ENCODE measurements around the gene ISM1.

The ISM1 gene

DNA sequence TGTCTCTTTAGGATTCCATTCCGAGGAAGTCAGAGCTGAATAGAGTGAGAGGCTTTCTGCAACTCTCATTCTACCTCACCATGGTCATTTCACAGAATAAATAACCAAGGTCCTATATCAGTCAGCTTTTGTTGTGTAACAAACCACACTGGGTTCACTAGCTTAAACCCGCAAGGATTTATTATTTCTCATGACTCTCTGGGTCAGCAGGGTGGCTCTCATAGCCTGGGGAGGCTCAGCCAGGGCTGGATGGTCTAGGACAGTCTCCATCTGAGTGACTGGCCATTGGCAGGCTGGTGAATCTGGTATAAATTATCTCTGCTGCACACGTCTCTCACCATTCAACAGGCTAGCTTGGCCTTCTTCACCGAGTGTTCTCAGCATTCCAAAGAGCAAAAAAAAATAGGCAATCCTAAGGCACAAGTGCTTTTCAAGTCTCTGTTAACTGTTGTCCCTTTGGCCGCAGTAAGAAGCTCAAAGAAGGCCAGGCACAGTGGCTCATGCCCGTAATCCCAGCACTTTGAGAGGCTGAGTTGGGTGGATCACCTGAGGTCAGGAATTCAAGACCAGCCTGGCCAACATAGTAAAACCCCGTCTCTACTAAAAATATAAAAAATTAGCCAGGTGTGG is 39.7 kb downstream of the ISM1 start:
- no peak for DNase-seq

DNA sequence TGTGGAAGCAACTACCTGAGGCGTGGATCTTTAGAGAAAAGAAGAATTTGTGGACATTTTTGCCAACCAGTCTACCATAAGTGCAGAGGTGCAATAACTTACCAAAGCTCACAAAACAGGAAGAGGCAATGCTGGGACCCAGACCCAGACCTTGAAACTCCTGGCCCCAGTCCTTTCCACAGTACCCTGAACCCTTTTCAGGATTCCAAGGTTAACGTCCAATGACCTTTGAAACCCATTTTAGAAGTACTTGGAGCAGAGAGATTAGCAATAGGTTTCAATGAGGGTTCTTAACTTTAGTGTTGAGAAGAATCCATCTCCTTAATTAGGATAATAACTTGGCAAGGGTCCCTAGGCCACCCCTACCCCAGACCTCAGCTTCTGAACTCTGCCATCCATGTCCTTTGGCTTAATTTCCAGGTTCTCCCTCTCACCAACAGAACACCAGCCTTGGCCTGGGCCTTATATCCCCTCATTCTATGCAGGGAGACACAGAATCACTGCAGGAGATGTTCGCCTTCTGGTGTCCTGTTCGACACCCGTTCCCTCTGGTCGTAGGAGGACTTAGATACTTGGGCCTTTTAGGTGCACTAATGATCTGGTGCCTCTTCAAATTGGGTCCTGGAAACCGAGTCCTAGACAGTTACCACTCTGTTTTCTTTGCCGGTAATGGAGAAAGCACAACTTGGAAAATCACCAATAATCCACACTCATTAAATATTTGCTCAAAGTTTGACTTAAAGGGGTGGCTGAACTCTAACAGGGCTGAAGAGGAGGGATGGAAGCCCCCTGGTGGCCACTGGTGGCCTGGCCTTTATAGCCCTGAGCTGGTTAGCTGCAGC is 40.6 kb downstream of the ISM1 start:
- DNase-seq, result peak; percentile 9

GRCh38 chr20:13262302-13262650 is 41.2 kb downstream of the ISM1 start:
- no peak for DNase-seq

GRCh38 chr20:13262671-13263360 is 41.7 kb downstream of the ISM1 start:
- DNase-seq, result no peak

GRCh38 chr20:13263451-13263850 is 42.4 kb downstream of the ISM1 start:
- no peak for DNase-seq

DNA sequence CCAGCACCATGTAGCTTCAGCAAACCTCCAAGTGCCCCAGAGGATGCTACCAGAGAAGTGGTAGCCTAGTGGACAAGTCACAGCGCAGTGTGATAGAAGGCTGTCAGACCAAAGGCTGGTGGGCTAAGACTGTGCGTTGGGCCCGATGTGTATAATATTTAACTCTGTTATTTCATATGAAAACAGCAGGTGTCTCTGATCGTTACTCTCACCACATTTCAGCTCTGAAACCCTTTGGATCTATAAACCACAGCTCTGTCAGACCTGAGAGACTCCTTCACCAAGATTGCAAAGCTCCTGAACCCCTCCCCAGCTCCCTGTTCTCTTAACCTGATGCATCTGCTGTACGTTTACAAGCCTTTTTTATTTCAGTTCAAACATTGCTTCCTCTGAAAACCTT is 43.8 kb downstream of the ISM1 start:
- DNase-seq, result no peak

DNA sequence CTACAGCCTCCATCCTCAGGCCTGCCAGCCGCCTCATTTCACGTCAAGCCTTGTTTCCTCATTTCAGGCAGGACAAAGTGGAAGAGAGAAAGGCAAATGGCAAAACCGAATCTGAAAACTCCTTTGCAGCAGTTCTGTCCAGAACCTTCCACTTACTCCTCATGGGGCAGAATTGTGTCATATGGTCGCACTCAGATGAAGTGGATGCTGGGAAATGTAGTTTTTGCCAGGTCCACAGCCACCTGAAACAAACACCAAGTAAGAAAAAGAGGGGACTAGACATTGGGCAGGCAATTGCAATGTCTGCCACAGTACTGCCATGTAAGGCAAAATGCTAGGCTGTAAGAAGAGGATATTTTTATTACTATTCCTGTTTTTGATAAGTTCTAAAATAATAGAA is 44.9 kb downstream of the ISM1 start:
- no peak for DNase-seq

DNA sequence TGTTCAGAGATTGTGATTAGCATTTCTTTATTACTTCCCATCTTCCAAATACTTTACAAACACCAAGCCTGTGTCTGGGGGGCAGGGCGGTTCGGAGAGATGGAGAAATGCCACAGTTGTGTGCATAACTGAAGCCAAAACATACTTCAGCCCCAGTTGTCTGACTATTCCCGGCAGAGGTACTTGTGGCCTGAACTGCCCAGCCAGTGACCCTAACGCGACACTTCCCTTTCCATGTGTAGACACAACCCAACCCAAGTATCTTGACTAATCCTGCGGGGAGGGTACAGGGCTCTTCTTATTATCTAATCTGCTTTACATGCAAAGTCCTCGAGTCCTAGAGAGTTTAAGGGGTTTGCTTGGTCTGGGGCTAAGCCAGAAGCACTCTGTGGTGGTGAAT is 46.2 kb downstream of the ISM1 start:
- no peak for DNase-seq

DNA sequence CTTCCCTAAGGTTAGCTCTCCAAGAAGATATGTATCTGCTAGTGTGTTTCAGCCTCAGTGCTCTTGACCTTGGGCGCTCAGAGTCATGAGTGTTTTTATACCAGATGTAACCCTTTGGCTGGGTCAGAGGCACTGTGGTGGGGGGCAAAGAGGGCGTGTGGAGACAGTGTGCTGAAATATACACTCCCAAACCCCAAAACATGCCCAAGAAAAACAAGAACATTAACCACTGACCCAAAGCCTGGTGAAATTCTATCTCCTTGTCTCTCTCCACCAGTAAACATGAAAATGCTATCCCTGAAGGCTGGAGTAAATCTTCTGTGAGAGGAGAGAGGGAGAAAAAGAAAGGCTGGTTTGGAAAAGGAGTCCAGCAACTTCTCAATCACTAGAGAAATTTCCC is 47.9 kb downstream of the ISM1 start:
- no peak for DNase-seq

DNA sequence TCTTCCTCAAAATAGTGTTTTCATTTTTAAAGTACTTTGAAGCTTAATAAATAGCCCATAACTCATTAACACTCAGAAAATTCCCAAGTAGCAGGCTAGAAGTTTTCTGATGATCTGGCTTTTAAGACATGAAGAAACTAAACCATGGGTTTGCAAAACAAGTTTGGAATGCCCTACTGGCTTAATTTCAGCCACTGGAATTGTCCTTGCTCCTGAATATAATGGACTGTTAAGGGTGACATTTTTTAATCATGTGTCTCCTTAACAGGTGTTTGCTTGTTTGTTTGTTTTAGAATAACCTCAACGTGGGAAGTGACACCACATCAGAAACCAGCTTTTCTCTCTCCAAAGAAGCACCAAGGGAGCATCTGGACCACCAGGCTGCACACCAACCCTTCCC is 49.1 kb downstream of the ISM1 start:
- DNase-seq, result no peak

DNA sequence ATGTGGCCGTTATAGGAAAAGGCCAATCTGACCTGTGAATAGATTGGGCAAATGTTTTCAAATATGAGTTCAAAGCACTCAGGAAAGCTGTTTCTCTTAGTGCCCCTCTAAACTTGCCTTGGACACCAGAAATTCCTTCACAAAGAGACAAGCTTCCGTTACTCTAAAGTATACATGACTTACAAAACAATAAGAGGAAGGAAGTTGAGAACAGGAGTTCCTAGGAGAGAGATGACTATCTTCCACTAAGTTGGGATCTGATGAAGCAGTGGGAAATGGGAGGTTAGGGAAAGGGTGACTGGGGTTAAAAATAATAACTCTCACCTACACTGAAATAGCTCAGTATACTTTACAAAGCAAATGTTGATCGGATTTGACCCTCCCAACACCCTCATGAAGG is 50.0 kb downstream of the ISM1 start:
- no peak for DNase-seq

- DNase-seq, result no peak
Observed at GRCh38 chr20:13271977-13272975, 51.2 kb downstream of the ISM1 start.

DNA sequence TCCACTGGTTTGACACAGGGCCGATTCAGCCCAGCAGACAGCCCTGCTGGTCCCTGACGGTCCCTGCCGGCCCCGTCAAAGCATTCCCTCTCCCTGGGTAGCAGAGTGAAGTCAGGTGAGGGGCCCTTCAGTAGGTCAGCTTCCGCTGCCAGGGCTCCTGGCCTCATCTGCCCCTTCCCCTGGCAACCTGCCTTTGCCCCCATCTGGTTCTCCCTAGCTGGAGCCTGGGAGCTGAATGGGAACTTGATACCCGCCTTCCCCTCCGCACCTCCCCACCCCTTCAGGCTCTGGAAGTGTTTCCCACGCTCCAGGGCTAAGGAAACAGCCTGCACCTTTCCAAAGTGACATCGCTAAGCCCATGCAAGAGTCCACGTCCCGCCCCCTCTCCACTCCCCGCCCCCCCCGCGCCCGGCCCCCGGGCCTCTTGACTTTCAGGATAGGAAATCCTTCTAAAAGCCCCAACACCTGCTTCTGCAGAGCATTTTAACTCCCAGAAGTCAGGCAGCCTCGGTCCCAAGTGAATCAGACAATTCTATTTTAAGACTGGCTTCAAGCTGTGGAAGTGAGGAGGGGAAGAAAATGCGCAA is 53.3 kb downstream of the ISM1 start:
- DNase-seq, result no peak

DNA sequence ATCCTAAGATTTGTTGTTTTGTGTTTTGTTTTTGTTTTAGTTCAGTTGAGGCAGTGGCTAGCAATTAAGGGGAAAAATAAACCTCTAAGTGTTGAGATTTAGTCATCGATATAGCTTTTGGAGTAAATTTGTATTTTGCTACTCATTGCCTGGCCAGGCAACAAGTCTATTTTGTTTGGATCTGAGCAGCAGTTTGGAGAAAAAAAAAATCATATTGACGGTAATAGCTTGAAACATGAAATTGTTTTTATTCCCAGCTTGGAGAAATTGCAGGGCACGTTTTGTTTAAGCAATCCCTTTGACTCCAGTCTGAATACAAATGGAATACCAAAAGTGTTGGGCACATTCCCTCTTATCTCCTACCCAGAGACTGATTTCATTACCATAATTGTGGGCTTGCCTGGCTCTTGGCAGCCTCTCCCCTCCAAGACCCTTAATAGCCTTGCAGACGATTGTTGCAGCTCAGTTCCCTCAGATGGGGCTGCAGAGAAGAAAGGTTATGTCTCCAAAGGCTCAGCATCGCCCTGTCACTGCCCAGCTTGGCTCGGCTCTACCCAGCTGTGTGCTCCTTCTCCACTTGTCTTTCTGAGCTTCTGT is 56.0 kb downstream of the ISM1 start:
- no peak for DNase-seq

- no peak for DNase-seq
Observed at GRCh38 chr20:13277663-13278295, 56.7 kb downstream of the ISM1 start.

DNA sequence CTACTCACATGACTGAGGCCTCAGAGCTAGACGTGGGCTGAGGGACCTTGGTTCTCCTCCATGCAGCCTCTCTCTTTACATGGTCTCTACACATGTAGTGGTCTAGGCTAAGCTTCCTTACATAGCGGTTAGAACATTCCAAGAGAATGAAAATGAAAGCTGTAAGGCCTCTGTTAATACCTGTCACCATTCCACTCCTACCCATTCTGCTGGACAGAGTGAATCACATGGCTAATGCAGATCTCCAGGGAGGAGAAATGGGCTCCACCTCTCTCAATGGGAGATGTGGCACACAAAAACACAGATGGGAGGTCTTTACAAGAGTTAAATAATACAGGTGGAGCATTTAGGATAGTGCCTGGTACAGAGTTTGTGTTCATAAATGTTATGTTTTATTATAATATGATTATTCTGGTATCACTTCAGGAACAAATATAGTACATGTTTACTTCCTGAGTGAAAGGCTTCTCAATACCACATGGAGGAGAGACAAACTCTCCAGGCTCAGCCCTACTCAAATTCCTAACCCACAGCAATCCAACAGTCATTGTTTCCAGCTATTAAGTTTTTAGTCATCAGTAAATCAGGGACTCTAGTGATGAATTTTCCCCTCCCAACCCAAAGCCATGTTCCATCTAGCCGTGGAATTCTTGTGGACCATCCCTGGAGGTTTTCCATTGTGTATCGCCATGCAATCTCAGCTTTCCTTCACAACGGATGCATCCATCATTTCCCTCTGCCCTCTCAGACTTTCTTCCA is 57.9 kb downstream of the ISM1 start:
- DNase-seq, result no peak

GRCh38 chr20:13280609-13281324 is 59.7 kb downstream of the ISM1 start:
- DNase-seq, result no peak

DNA sequence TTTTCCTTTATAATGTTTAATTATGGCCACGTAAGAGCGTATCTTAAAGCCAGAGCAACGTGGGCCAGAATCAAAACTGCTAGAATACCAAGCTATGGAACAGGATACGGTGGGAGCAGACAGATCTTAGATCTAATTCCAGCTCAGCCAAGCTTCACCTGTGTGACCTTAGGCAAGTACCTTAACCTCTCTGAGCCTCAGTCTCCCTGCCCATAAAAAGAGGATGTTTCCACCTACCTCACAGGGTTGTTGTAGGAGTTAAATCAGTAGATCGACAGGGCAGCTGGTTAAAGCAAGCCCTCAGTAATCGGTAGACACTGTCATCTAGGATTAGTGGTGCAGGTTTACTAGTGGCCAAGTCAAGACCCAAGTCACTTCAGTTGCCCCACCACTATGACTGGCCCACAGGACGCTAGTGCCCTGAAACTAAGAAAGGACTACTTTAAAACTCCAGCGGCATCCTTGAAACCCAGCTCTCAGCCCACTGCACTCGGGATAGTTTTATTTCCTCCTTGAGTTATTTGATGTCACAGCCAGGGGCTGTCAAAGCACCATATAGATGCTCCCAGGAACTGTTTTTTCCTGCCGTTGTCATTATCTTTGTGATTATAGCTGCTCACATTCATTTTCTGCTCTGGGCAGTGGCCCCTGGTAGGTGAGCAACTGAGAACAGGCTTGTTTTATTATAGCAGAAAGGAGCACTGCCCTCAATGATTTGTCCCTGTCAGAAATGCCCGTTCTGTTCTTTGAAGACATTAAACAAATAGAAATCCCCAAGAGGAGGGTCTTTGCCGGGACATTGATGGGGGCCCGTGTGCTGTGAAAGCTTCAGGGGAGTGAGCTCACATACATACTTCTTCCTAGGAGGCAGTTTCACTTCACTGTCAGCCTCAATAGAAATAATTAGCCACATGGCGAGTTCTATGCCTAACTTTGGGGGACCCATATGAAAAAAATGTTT is 63.1 kb downstream of the ISM1 start:
- DNase-seq, result no peak

DNA sequence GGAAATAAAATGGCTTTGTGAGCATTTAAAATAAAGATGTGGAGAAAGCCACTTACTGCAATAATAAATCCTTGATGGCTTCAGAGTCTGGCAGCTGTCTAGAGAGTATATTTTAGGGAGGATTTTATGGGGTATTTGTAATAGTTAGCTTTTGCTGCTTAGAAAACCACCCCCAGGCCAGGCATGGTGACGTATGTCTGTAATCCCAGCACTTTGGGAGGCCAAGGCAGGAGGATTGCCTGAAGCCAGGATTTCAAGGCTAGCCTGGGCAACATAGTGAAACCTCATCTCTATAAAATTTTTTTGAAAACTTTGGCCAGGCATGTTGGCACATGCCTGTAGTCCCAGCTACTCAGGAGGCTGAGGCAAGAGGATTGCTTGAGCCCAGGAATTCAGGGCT is 63.8 kb downstream of the ISM1 start:
- no peak for DNase-seq

Data from inflammatory macrophage treated with lipopolysaccharide for 4 hours (primary cell).